PC-9 (cell line): ENCODE data around the gene SNX1. TPM values are rescaled to one million over a fixed set of nuclear protein-coding genes. Genes with fewer than 3 reads are reported as not detected.

Source experiments
- BruUV-seq: library from RNA; stranded (reverse); fragments of 400-500 nt; replicated peaks from 2 replicates; lab custom pipeline; 2021; lab: Mats Ljungman, UMichigan
- CTCF ChIA-PET: fragments of 300-600 bp; sonication (Branson Sonifier 250); formaldehyde crosslinking; loops from one replicate; lab custom pipeline; 2022; ENCODE audit warnings: antibody characterized with exemption; lab: Charles Lee
- POLR2A ChIA-PET: fragments of 300-600 bp; sonication (Branson Sonifier 250); formaldehyde crosslinking; loops from one replicate; lab custom pipeline; 2022; ENCODE audit warnings: antibody characterized with exemption; ENCODE audit not compliant: unreplicated experiment; lab: Charles Lee
- DNase-seq, 2 experiments: peaks; one replicate each; pipeline versions ENCODE4 v3.0.0 to v3.0.0-alpha.2; 2015 to 2022; ENCODE audit warnings: mixed read lengths in 1 of 2
- H2AFZ ChIP-seq: fragments of 200-600 bp; sonication (generic); 2 replicates; pipeline ENCODE4 v1.8.1; 2017; ENCODE audit warnings: antibody characterized with exemption
- H3F3A ChIP-seq: fragments of 200-600 bp; sonication (generic); 2 replicates; pipeline ENCODE4 v1.8.1; 2017; ENCODE audit warnings: antibody characterized with exemption, mild to moderate bottlenecking, low read depth; ENCODE audit not compliant: insufficient read depth
- H3K27ac ChIP-seq: fragments of 200-600 bp; sonication (generic); 2 replicates; pipeline ENCODE4 v1.6.1; 2016; ENCODE audit warnings: mixed run types
- H3K27me3 ChIP-seq: fragments of 200-600 bp; sonication (generic); 2 replicates; pipeline ENCODE4 v1.6.1; 2016; ENCODE audit warnings: low read depth, mixed run types; ENCODE audit not compliant: insufficient read depth
- H3K36me3 ChIP-seq: fragments of 200-600 bp; sonication (generic); 2 replicates; pipeline ENCODE4 v1.6.1; 2016; ENCODE audit warnings: low read depth, mixed run types
- H3K4me1 ChIP-seq: fragments of 200-600 bp; sonication (generic); replicated peaks from 2 replicates; pipeline ENCODE4 v1.6.1; 2016; ENCODE audit warnings: mixed run types; ENCODE audit not compliant: insufficient read depth
- H3K4me2 ChIP-seq: fragments of 200-600 bp; sonication (generic); 2 replicates; pipeline ENCODE4 v1.6.1; 2017; ENCODE audit warnings: mixed run types
- H3K4me3 ChIP-seq: fragments of 200-600 bp; sonication (generic); 2 replicates; pipeline ENCODE4 v1.6.1; 2016; ENCODE audit warnings: mixed run types
- H3K79me2 ChIP-seq: fragments of 200-600 bp; sonication (generic); 2 replicates; pipeline ENCODE4 v1.6.1; 2017; ENCODE audit warnings: low read depth, mixed run types
- H3K9me2 ChIP-seq: fragments of 200-600 bp; sonication (generic); 2 replicates; pipeline ENCODE4 v1.8.1; 2017; ENCODE audit warnings: mild to moderate bottlenecking; ENCODE audit not compliant: insufficient read depth
- H3K9me3 ChIP-seq: fragments of 200-600 bp; sonication (generic); 2 replicates; pipeline ENCODE4 v1.8.1; 2016; ENCODE audit warnings: low read depth; ENCODE audit not compliant: insufficient read depth
- H4K20me1 ChIP-seq: fragments of 200-600 bp; sonication (generic); 2 replicates; pipeline ENCODE4 v1.8.1; 2017; ENCODE audit not compliant: insufficient read depth
- CTCF ChIP-seq: fragments of 200-600 bp; sonication (generic); conservative IDR thresholded peaks from 2 replicates; pipeline ENCODE4 v1.6.1; 2017; ENCODE audit warnings: mixed run types, antibody characterized with exemption, mild to moderate bottlenecking, moderate library complexity
- EZH2 ChIP-seq: fragments of 200-600 bp; sonication (generic); IDR thresholded peaks from 2 replicates; pipeline ENCODE4 v1.8.0; 2017; ENCODE audit warnings: antibody characterized with exemption, low read depth
- intact Hi-C: fragments of 100-400 bp; cut with micrococcal nuclease; formaldehyde crosslinking; loops from one replicate; pipeline ENCODE4 v1.10.0; 2022; ENCODE audit not compliant: unreplicated experiment
- total RNA-seq: library from RNA; stranded (reverse); gene quantifications from 2 replicates; pipeline ENCODE4 v1.2.3, GENCODE V29; 2021

SNX1 gene
- total RNA-seq, 1 experiment from 2014 or later, result 114 TPM

- no peak for DNase-seq
- Histone ChIP-seq H3K4me2 (no peak overlapping the region), H4K20me1 (peaks cover 7% of the 10 kb centered on the region; the same call in 1 of the 2 replicates), H3K4me1 (no peaks in the 10 kb centered on the region), H3K9me2 (no peaks in the 10 kb centered on the region), H3K4me3 (no peak overlapping the region), H3K27ac (no peak overlapping the region), H3F3A (no peaks in the 10 kb centered on the region), H3K27me3 (no peaks in the 10 kb centered on the region), H3K79me2 (0 out of 2 replicates have a peak, but pooled peaks cover 14% of the 10 kb centered on the region), H2AFZ (no peak overlapping the region), H3K36me3 (peaks cover 8% of the 10 kb centered on the region; the same call in 1 of the 2 replicates), H3K9me3 (no peaks in the 10 kb centered on the region)
- intact Hi-C loops, result no loop called here
- ChIA-PET POLR2A (interaction anchor here (0.6 kb wide), 1 partner anchor 484 kb away, joined by 7 read pairs; no protein-coding TSS in a partner anchor), CTCF (no interaction called here)
- no TSS peak for BruUV-seq
- TF ChIP-seq CTCF (no peak), EZH2 (no peak)
Measured at GRCh38 chr15:64110950-64111678, 15.3 kb downstream of the SNX1 start.

GRCh38 chr15:64111679-64112050 is 15.9 kb downstream of the SNX1 start:
- no peak overlapping the region for H2AFZ ChIP-seq
- H3K9me2 ChIP-seq, result no peaks in the 10 kb centered on the region
- H3K27ac ChIP-seq, result no peak overlapping the region
- no peaks in the 10 kb centered on the region for H3K9me3 ChIP-seq
- CTCF ChIA-PET, result no interaction called here
- H3K4me2 ChIP-seq, result no peak overlapping the region
- no TSS peak for BruUV-seq
- TF ChIP-seq CTCF (no peak), EZH2 (no peak)
- no peaks in the 10 kb centered on the region for H3K4me1 ChIP-seq
- no peaks in the 10 kb centered on the region for H3K27me3 ChIP-seq
- intact Hi-C loops, result no loop called here
- DNase-seq, result no peak
- POLR2A ChIA-PET, result interaction anchor here (0.6 kb wide), 1 partner anchor 485 kb away, joined by 7 read pairs; no protein-coding TSS in a partner anchor
- no peaks in the 10 kb centered on the region for H3F3A ChIP-seq
- H4K20me1 ChIP-seq, result peaks cover 7% of the 10 kb centered on the region; the same call in 1 of the 2 replicates
- peaks cover 8% of the 10 kb centered on the region; the same call in 1 of the 2 replicates for H3K36me3 ChIP-seq
- H3K4me3 ChIP-seq, result no peak overlapping the region
- 0 out of 2 replicates have a peak, but pooled peaks cover 9% of the 10 kb centered on the region for H3K79me2 ChIP-seq

GRCh38 chr15:64112073-64112772 is 16.4 kb downstream of the SNX1 start:
- H2AFZ ChIP-seq, result no peak overlapping the region
- no peaks in the 10 kb centered on the region for H3K4me1 ChIP-seq
- POLR2A ChIA-PET, result interaction anchor here (0.6 kb wide), 1 partner anchor 133 kb away, joined by 4 read pairs; no protein-coding TSS in a partner anchor
- H3F3A ChIP-seq, result no peaks in the 10 kb centered on the region
- H3K79me2 ChIP-seq, result 0 out of 2 replicates have a peak, but pooled peaks cover 9% of the 10 kb centered on the region
- CTCF ChIA-PET, result no interaction called here
- H3K27ac ChIP-seq, result no peak overlapping the region
- H3K9me3 ChIP-seq, result no peaks in the 10 kb centered on the region
- BruUV-seq, result no TSS peak
- H3K4me2 ChIP-seq, result no peak overlapping the region
- no peak overlapping the region for H3K4me3 ChIP-seq
- H3K9me2 ChIP-seq, result no peaks in the 10 kb centered on the region
- DNase-seq, result no peak
- intact Hi-C loops, result no loop called here
- peaks cover 5% of the 10 kb centered on the region; the same call in 1 of the 2 replicates for H4K20me1 ChIP-seq
- TF ChIP-seq CTCF, result no peak
- no peak for TF ChIP-seq EZH2
- peaks cover 8% of the 10 kb centered on the region; the same call in 1 of the 2 replicates for H3K36me3 ChIP-seq
- no peaks in the 10 kb centered on the region for H3K27me3 ChIP-seq
